ENCODE measurements around the gene C1QTNF2.

GRCh38 chr5:160311491-160312133 is 58.8 kb downstream of the C1QTNF2 start:
- TF ChIP-seq CTCF (IDR thresholded peaks at IDR 0.05; ENCODE audit: control extremely low read depth in 1 of 3, insufficient read depth in 1 of 3, low read depth in 1 of 3, low read length in 3 of 3) (no peak), SIRT6 (IDR thresholded peaks at IDR 0.05; ENCODE audit: low read length) (no peak), POLR2A (IDR thresholded peaks at IDR 0.05; ENCODE audit: control extremely low read depth in 1 of 2, low read depth in 2 of 2, low read length in 2 of 2) (no peak), EGR1 (IDR thresholded peaks at IDR 0.05; ENCODE audit: borderline replicate concordance, low read depth, low read length) (no peak), GABPA (IDR thresholded peaks at IDR 0.05; ENCODE audit: borderline replicate concordance, insufficient read depth, low read length) (no peak), JUN (IDR thresholded peaks at IDR 0.05; ENCODE audit: low read depth, low read length) (no peak), SP2 (IDR thresholded peaks at IDR 0.05; ENCODE audit: low read length) (no peak), RNF2 (IDR thresholded peaks at IDR 0.05; ENCODE audit: borderline replicate concordance, low read depth, low read length, missing control alignments, poor library complexity, severe bottlenecking) (no peak), CEBPB (IDR thresholded peaks at IDR 0.05; ENCODE audit: low read depth, low read length) (no peak), RFX5 (IDR thresholded peaks at IDR 0.05; ENCODE audit: borderline replicate concordance, low read depth, low read length) (no peak), TBP (IDR thresholded peaks at IDR 0.05; ENCODE audit: low read depth, low read length) (no peak), SP1 (IDR thresholded peaks at IDR 0.05; ENCODE audit: low read depth, low read length) (no peak)
- TF ChIP-seq, protein P1, sequence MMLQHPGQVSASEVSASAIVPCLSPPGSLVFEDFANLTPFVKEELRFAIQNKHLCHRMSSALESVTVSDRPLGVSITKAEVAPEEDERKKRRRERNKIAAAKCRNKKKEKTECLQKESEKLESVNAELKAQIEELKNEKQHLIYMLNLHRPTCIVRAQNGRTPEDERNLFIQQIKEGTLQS (IDR thresholded peaks at IDR 0.05; ENCODE audit: insufficient read depth, low read depth, low read length), result no peak
